ENCODE measurements around the gene AP3S2.

AP3S2 gene

DNA sequence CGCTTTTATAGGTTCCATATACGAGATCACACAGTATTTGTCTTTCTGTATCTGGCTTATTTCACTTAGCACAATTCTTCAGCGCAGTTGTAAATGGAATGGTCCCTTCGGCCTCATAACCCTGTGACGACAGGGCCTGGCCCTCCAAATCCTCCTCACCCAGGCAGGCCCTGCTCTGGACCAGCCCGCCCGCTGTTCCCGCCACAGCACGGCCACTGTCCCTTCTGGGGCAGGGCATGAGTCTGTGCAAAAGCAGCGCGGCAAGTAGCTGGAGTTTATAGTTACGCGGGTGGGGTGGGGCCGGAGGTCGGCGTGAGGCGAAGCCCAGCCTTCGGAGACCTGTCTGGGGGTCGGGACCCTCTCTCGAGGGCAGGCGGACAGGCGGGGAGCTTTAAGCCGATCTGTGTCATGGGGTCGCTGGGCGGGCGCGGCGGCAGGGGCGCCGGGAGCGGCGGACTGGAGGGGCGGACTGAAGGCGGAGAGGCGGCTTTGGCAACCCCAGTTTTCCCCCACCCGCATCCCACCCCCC is 18.4 kb upstream of the AP3S2 start:
- peak; percentile 18 for DNase-seq (ENCODE audit: low read depth)
- H3K4me3 ChIP-seq (ENCODE audit: low read length), result peak overlapping the region; percentile 65
- TF ChIP-seq, protein P1, sequence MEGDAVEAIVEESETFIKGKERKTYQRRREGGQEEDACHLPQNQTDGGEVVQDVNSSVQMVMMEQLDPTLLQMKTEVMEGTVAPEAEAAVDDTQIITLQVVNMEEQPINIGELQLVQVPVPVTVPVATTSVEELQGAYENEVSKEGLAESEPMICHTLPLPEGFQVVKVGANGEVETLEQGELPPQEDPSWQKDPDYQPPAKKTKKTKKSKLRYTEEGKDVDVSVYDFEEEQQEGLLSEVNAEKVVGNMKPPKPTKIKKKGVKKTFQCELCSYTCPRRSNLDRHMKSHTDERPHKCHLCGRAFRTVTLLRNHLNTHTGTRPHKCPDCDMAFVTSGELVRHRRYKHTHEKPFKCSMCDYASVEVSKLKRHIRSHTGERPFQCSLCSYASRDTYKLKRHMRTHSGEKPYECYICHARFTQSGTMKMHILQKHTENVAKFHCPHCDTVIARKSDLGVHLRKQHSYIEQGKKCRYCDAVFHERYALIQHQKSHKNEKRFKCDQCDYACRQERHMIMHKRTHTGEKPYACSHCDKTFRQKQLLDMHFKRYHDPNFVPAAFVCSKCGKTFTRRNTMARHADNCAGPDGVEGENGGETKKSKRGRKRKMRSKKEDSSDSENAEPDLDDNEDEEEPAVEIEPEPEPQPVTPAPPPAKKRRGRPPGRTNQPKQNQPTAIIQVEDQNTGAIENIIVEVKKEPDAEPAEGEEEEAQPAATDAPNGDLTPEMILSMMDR (IDR thresholded peaks at IDR 0.05; ENCODE audit: insufficient read depth, low read depth, low read length, missing control alignments), result no peak

DNA sequence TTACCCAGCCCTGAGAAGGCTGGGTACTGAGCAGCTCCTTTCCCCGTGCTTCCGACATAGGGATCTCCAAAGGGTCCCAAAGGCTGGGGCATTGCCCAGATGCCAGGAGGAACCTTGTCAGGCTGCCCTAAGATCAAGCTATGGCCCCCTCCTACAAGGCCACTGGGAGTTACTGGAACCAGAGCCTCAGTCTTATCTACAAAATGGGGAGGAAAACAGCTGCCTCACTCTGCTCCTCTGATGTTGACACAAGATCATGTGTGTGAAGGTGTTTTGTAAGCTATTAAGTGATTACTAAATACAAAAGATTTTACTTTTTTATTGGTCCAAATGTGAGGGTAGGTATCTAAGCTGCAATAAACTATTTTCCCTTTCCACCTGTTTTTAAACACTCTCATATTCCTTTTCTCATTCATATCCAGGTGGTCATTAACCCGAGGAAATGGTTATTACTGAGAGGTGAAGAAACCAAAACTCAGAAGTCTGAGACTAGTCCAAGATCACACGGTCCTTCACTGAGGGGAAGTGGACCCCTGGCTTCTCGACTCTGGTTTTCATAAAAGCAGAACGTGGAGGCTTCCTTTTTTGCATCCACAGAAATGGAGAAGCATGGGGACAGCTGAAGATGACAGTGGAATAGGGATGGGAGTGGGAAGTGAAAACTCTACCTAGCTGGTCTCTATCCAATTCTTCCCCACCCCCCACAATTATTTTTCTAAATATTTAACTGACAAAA is 17.3 kb upstream of the AP3S2 start:
- H3K4me3 ChIP-seq (ENCODE audit: low read length), result no peak overlapping the region
- DNase-seq (ENCODE audit: low read depth), result no peak
- TF ChIP-seq, protein P1 (IDR thresholded peaks at IDR 0.05; ENCODE audit: insufficient read depth, low read depth, low read length, missing control alignments), result no peak

DNA sequence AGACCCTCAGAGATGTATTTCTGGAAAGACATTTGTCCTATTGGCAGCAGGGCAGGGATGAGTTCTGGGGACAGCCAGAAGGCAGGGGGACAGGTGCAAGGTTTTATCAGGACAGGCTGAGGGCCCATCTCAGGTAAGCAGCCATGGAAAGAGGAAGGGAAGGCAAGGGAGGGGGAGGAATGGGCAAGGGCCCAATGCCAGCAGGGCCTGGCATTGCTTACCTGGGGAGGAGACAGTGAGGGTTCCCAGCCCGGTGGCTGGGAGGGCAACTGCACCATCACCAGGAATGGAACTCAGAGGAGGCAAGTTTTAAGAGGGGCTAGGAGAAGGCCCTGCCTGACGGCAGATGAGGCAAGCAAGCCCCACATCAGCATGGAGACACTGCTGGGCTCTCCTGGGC is 15.8 kb upstream of the AP3S2 start:
- TF ChIP-seq, protein P1 (IDR thresholded peaks at IDR 0.05; ENCODE audit: insufficient read depth, low read depth, low read length, missing control alignments), result no peak
- no peak for DNase-seq (ENCODE audit: low read depth)
- no peak overlapping the region for H3K4me3 ChIP-seq (ENCODE audit: low read length)

DNA sequence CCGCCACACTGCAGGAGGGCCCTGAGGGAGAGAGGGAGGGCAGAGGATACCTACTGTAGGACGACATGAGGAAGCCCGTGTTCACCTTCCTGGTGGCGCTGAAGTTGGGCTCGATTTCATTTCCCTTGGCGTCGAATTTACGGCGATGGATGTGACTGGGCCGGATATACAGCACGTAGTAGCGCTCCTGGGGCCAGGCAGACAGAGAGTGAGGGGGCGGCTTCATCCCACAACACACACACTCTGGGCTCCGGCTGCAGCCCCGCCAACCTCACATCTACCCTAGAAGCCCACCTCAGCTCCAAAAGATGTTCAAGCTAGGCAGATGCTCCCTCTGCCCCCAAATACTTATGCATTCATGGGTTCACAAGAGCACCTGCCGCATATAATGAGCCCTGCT is 14.4 kb upstream of the AP3S2 start:
- TF ChIP-seq, protein P1 (IDR thresholded peaks at IDR 0.05; ENCODE audit: insufficient read depth, low read depth, low read length, missing control alignments), result no peak
- no peak for DNase-seq (ENCODE audit: low read depth)
- H3K4me3 ChIP-seq (ENCODE audit: low read length), result no peak overlapping the region

DNA sequence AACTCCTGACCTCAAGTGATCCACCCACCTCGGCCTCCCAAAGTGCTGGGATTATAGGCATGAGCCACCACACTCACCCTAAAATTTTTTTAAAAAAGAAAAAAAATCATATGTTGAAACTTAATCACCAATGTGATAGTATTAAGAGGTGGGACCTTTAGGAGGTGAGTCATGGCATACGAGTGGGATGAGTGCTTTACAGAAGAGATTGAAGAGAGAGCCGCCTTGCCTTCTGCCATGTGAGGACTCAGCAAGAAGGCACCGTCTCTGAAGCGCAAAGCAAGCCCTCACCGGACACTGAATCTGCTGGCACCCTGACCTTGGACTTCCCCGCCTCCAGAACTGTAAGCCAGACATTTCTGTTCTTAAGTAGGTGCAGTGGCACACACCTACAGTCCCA is 13.5 kb upstream of the AP3S2 start:
- H3K4me3 ChIP-seq (ENCODE audit: low read length), result no peak overlapping the region
- TF ChIP-seq, protein P1 (IDR thresholded peaks at IDR 0.05; ENCODE audit: insufficient read depth, low read depth, low read length, missing control alignments), result no peak
- DNase-seq (ENCODE audit: low read depth), result no peak

DNA sequence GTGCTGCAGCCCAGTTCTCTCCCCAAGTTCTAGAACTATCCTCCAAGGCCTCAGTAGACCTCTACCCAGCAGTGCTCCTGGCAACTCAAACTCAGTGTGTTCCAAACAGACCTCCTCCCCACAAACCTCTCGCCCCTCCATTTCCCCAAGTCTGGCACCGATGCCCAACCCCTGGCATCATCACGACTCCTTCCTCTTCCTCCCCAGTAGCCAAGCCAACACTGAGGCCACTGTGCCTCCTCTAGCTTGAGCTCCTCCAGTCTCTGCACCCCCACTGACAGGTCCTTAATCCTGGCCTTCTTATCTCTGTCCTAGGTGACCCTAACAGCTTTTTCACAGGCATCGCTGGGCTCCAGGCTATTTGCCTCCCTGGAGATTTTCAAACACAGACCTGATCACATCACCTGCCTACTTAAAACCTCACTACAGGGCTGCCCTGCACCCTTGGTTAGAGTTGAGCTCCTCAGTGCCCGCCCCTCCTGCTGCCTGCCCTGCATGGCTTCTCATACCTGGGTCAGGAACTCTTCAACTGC is 12.1 kb upstream of the AP3S2 start:
- TF ChIP-seq, protein P1 (IDR thresholded peaks at IDR 0.05; ENCODE audit: insufficient read depth, low read depth, low read length, missing control alignments), result no peak
- no peak for DNase-seq (ENCODE audit: low read depth)

More for the DNA sequence above, 12.1 kb upstream of the AP3S2 start:
- H3K4me3 ChIP-seq (ENCODE audit: low read length), result no peak overlapping the region

All from epithelial cell of esophagus (primary cell).